HFF-Myc (cell line): ENCODE measurements around the gene CBY2.
A peak's percentile ranks its signal among the peaks of the same experiment; 100 is the strongest.

Source experiments
- DNase-seq: peaks from one replicate; pipeline ENCODE4 v3.0.0-alpha.2; 2011; ENCODE audit warnings: low read depth; ENCODE audit errors: extremely low read depth
- H3K4me3 ChIP-seq: replicated peaks from 2 replicates; pipeline ENCODE4 v1.5.1; 2011; ENCODE audit warnings: low read depth, mild to moderate bottlenecking, control low read depth, low read length
- TF ChIP-seq, protein P1 (sequence below): IDR thresholded peaks from 2 replicates; pipeline ENCODE4 v1.5.1; 2012; ENCODE audit warnings: mild to moderate bottlenecking, low read depth, low read length, control low read depth; ENCODE audit errors: missing control alignments

Gene CBY2

GRCh38 chr13:45713106-45713690 lies 11.1 kb downstream of the CBY2 start:
- TF ChIP-seq, protein P1, sequence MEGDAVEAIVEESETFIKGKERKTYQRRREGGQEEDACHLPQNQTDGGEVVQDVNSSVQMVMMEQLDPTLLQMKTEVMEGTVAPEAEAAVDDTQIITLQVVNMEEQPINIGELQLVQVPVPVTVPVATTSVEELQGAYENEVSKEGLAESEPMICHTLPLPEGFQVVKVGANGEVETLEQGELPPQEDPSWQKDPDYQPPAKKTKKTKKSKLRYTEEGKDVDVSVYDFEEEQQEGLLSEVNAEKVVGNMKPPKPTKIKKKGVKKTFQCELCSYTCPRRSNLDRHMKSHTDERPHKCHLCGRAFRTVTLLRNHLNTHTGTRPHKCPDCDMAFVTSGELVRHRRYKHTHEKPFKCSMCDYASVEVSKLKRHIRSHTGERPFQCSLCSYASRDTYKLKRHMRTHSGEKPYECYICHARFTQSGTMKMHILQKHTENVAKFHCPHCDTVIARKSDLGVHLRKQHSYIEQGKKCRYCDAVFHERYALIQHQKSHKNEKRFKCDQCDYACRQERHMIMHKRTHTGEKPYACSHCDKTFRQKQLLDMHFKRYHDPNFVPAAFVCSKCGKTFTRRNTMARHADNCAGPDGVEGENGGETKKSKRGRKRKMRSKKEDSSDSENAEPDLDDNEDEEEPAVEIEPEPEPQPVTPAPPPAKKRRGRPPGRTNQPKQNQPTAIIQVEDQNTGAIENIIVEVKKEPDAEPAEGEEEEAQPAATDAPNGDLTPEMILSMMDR, result no peak
- no peak for DNase-seq
- H3K4me3 ChIP-seq, result no peak overlapping the region

GRCh38 chr13:45713721-45714120 lies 11.6 kb downstream of the CBY2 start:
- TF ChIP-seq, protein P1, result no peak
- no peak overlapping the region for H3K4me3 ChIP-seq
- no peak for DNase-seq

GRCh38 chr13:45714170-45714569 lies 12.1 kb downstream of the CBY2 start:
- DNase-seq, result no peak
- H3K4me3 ChIP-seq, result no peak overlapping the region
- TF ChIP-seq, protein P1, result no peak

DNA sequence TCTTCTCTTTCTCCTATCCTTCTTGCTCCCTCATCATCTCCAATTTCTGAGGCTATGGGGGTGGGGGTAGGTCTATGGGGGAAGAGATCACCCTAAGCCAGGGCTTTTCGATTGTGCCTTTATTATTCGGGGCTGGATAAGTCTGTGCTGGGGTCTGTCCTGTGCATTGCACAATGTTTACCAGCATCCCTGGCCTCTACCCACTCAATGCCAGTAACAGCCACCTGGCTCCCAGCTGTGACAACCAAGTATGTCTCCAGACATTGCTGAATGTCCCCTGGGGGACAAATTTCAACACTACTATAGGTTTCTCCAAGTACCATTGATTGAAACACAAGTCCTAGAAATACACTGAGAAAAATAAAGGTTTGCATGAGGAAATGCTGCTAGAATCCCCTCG lies 13.2 kb downstream of the CBY2 start:
- H3K4me3 ChIP-seq, result no peak overlapping the region
- DNase-seq, result no peak
- TF ChIP-seq, protein P1, result no peak

DNA sequence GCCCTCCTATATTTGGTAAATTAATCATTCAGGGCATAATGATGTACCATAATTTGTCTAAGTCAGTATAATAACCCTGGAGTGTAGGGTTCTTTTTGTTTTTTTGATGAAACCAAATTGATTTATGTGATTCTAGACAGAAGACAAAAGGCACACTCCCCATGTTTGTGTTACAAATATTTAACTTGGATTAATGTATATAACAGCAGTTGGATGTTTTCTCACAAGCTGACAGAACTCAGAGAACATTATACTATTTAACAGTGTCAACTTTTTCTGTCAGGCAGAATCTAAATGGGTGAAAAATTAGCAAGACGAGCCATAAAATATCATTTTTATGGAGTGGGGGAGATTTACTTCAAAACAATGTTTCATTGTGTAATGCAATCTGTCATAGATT lies 15.2 kb downstream of the CBY2 start:
- DNase-seq, result no peak
- H3K4me3 ChIP-seq, result no peak overlapping the region
- TF ChIP-seq, protein P1, result no peak

DNA sequence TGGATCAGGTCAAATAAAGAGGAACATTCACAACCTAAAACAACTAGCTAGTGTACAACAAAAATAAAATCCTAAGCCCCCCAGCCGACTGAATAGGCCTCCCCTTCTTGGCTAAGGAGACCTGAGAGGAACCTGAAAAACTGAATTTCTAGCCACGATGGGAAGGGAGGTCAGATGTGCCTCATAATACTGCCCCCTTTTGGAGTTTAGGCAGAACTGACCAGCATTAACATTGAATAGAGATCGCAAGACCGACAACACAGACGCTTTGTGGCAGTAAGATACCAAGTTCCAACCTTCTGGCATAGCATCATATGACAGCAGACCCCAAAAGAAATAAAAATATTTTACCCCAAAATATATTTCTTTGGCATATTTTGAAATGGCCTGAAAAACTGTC lies 15.9 kb downstream of the CBY2 start:
- no peak overlapping the region for H3K4me3 ChIP-seq
- TF ChIP-seq, protein P1, result peak; percentile 58
- DNase-seq, result no peak

- H3K4me3 ChIP-seq, result no peak overlapping the region
- no peak for DNase-seq
- TF ChIP-seq, protein P1, result no peak
These were observed 16.9 kb downstream of the CBY2 start for GRCh38 chr13:45718992-45719391.
